GM12878 (cell line): Measurements from ENCODE around the gene TRIOBP. TPM values are rescaled to one million over a fixed set of nuclear protein-coding genes. Genes with fewer than 3 reads are reported as not detected.
A peak's percentile ranks its signal among the peaks of the same experiment; 100 is the strongest.

Source experiments
- ATAC-seq: fragments of 200-7000 bp; cut with Tn5 transposase; 3 replicates; pipeline ENCODE4 v1.9.1; 2020; ENCODE audit warnings: mild to moderate bottlenecking, moderate library complexity
- BruUV-seq: library from RNA; stranded (reverse); fragments of 400-500 nt; replicated peaks from 2 replicates; lab custom pipeline; 2021; lab: Mats Ljungman, UMichigan
- CTCF ChIA-PET: fragments of 300-600 bp; sonication (Branson Sonifier 250); formaldehyde crosslinking; extraction: SDS; loops from one replicate; lab custom pipeline; 2021; ENCODE audit warnings: inconsistent platforms; lab: Yijun Ruan, JAX
- POLR2A ChIA-PET: fragments of 350-600 bp; formaldehyde crosslinking; extraction: SDS; loops from one replicate; lab custom pipeline; 2021; ENCODE audit warnings: inconsistent platforms; lab: Charles Lee
- RAD21 ChIA-PET: fragments of 300-600 bp; sonication (Branson Sonifier 250); formaldehyde crosslinking; loops from one replicate; lab custom pipeline; 2023; ENCODE audit warnings: antibody characterized with exemption; ENCODE audit not compliant: unreplicated experiment; lab: Charles Lee
- SMC1A ChIA-PET: fragments of 300-600 bp; sonication (Branson Sonifier 250); formaldehyde crosslinking; loops from one replicate; lab custom pipeline; 2023; ENCODE audit not compliant: unreplicated experiment, uncharacterized antibody; lab: Charles Lee
- DNase-seq: peaks from one replicate; pipeline ENCODE4 v3.0.0-alpha.2; 2011; ENCODE audit warnings: low read depth, low spot score
- FAIRE-seq: peaks from 3 replicates; lab custom pipeline; 2011; peaks lifted over from hg19 to GRCh38; lab: Jason Lieb, UNC
- H2AFZ ChIP-seq: 2 replicates; pipeline ENCODE4 v1.6.0; 2011; ENCODE audit warnings: low read depth, low read length, control low read depth; ENCODE audit not compliant: control insufficient read depth
- H3K27ac ChIP-seq: 2 replicates; pipeline ENCODE4 v1.5.1; 2011; ENCODE audit warnings: control low read depth; ENCODE audit not compliant: control insufficient read depth, insufficient read depth
- H3K27me3 ChIP-seq, 2 experiments: replicated peaks in 1 of 2; 2 replicates each; pipeline versions ENCODE4 v1.6.0 to v1.6.1; 2011; ENCODE audit warnings: low read length in 1 of 2; ENCODE audit not compliant: control insufficient read depth in 2 of 2, insufficient read depth in 2 of 2
- H3K36me3 ChIP-seq, 2 experiments: 2 replicates each; pipeline ENCODE4 v1.5.1; 2011; ENCODE audit warnings: low read length in 1 of 2; ENCODE audit not compliant: control insufficient read depth in 2 of 2, insufficient read depth in 2 of 2
- H3K4me1 ChIP-seq: 2 replicates; pipeline ENCODE4 v1.6.1; 2011; ENCODE audit warnings: mild to moderate bottlenecking, low read length, moderate library complexity, mixed read lengths; ENCODE audit not compliant: control insufficient read depth, insufficient read depth
- H3K4me2 ChIP-seq: 2 replicates; pipeline ENCODE4 v1.6.0; 2011; ENCODE audit warnings: control low read depth; ENCODE audit not compliant: control insufficient read depth, insufficient read depth
- H3K4me3 ChIP-seq: fragments of 200-600 bp; sonication (generic); 2 replicates; pipeline ENCODE4 v1.5.1; 2016
- H3K79me2 ChIP-seq: 2 replicates; pipeline ENCODE4 v1.6.0; 2011; ENCODE audit warnings: low read length; ENCODE audit not compliant: control insufficient read depth, insufficient read depth
- H3K9ac ChIP-seq: 2 replicates; pipeline ENCODE4 v1.8.0; 2011; ENCODE audit warnings: low read length, control low read depth, mixed read lengths; ENCODE audit not compliant: control insufficient read depth, insufficient read depth
- H3K9me3 ChIP-seq: replicated peaks from 3 replicates; pipeline ENCODE4 v1.5.1; 2011; ENCODE audit warnings: mild to moderate bottlenecking, low read length; ENCODE audit not compliant: control insufficient read depth, insufficient read depth
- H4K20me1 ChIP-seq: 2 replicates; pipeline ENCODE4 v1.6.0; 2011; ENCODE audit not compliant: control insufficient read depth, insufficient read depth
- ATF3 ChIP-seq: IDR thresholded peaks from 2 replicates; pipeline ENCODE4 v1.6.1; 2011; ENCODE audit warnings: low read depth, mild to moderate bottlenecking, low read length, moderate library complexity, borderline replicate concordance; ENCODE audit errors: extremely low read depth
- BRCA1 ChIP-seq: IDR thresholded peaks from 2 replicates; pipeline ENCODE4 v1.6.1; 2011; ENCODE audit warnings: low read depth, low read length, improper control_type of control experiment
- CREM ChIP-seq: IDR thresholded peaks from 2 replicates; pipeline ENCODE4 v1.6.1; 2014; ENCODE audit warnings: antibody characterized with exemption, low read depth
- IRF3 ChIP-seq: fragments of 450-650 bp; IDR thresholded peaks from 2 replicates; pipeline ENCODE4 v1.6.1; 2014; ENCODE audit warnings: mild to moderate bottlenecking
- MEF2A ChIP-seq: IDR thresholded peaks from 2 replicates; pipeline ENCODE4 v1.6.1; 2011; ENCODE audit warnings: low read depth, mild to moderate bottlenecking, low read length, moderate library complexity; ENCODE audit not compliant: insufficient read depth
- NBN ChIP-seq: fragments of 450-650 bp; IDR thresholded peaks from 2 replicates; pipeline ENCODE4 v1.6.1; 2016
- PKNOX1 ChIP-seq: fragments of 450-650 bp; IDR thresholded peaks from 2 replicates; pipeline ENCODE4 v1.6.1; 2016; ENCODE audit warnings: mild to moderate bottlenecking
- RUNX3 ChIP-seq: IDR thresholded peaks from 2 replicates; pipeline ENCODE4 v1.6.1; 2012; ENCODE audit warnings: low read length, inconsistent platforms
- SIN3A ChIP-seq: IDR thresholded peaks from 2 replicates; pipeline ENCODE4 v1.6.1; 2012; ENCODE audit warnings: low read depth, low read length, improper control_type of control experiment
- SIX5 ChIP-seq: IDR thresholded peaks from 2 replicates; pipeline ENCODE4 v1.6.1; 2011; ENCODE audit warnings: mild to moderate bottlenecking, low read depth, low read length, moderate library complexity; ENCODE audit not compliant: severe bottlenecking
- SKIL ChIP-seq: fragments of 450-650 bp; IDR thresholded peaks from 2 replicates; pipeline ENCODE4 v1.6.1; 2017; ENCODE audit warnings: mild to moderate bottlenecking, low read depth, inconsistent platforms; ENCODE audit not compliant: poor library complexity, severe bottlenecking
- SMARCA5 ChIP-seq: fragments of 450-650 bp; IDR thresholded peaks from 2 replicates; pipeline ENCODE4 v1.6.1; 2017; ENCODE audit warnings: mild to moderate bottlenecking
- SMC3 ChIP-seq: IDR thresholded peaks from 2 replicates; pipeline ENCODE4 v1.6.1; 2011; ENCODE audit warnings: low read length, improper control_type of control experiment, borderline replicate concordance
- SREBF2 ChIP-seq: IDR thresholded peaks from 2 replicates; pipeline ENCODE4 v1.6.1; 2012; ENCODE audit warnings: mild to moderate bottlenecking, low read length
- STAT1 ChIP-seq: fragments of 450-650 bp; conservative IDR thresholded peaks from 2 replicates; pipeline ENCODE4 v1.6.1; 2014; ENCODE audit warnings: antibody characterized with exemption, mild to moderate bottlenecking
- SUPT20H ChIP-seq: IDR thresholded peaks from 2 replicates; pipeline ENCODE4 v1.6.1; 2011; ENCODE audit warnings: low read depth, mild to moderate bottlenecking, low read length, moderate library complexity, borderline replicate concordance; ENCODE audit not compliant: control insufficient read depth
- TARDBP ChIP-seq: IDR thresholded peaks from 2 replicates; pipeline ENCODE4 v1.6.1; 2016; ENCODE audit warnings: borderline replicate concordance
- ZBTB33 ChIP-seq: fragments of 450-650 bp; IDR thresholded peaks from 2 replicates; pipeline ENCODE4 v1.6.1; 2017; ENCODE audit warnings: mild to moderate bottlenecking
- WGBS: methylation state at CpG from one replicate; pipeline ENCODE4 v1.1.6; 2016; ENCODE audit warnings: low lambda C conversion rate; ENCODE audit not compliant: insufficient replicate concordance, insufficient coverage; ENCODE audit errors: missing lambda C conversion rate; 5-methylcytosine and 5-hydroxymethylcytosine counted together
- in situ Hi-C: fragments of 300-500 bp; cut with MboI; formaldehyde crosslinking; loops from 9 replicates; pipeline ENCODE4 v1.14.3; 2018; ENCODE audit warnings: mixed read lengths
- intact Hi-C: fragments of 100-400 bp; cut with micrococcal nuclease; formaldehyde crosslinking; loops from one replicate; pipeline ENCODE4 v1.14.2; 2022; ENCODE audit not compliant: unreplicated experiment
- polyA plus RNA-seq, 11 experiments: library from polyadenylated mRNA; depleted of rRNA in 4 of 11; unstranded in 6 of 11; stranded (reverse) in 5 of 11; fragments of >200 nt; fragmentation: Nextera tagmentation in 4 of 11; fragmentation: Illumina TruSeq in 1 of 11; extraction: Ambion mirVana in 4 of 11; extraction: Trizol in 1 of 11; gene quantifications; 1 replicate in 1 of 11; 2 replicates in 10 of 11; pipeline versions ENCODE4 v1.2.1 to v1.2.3, GENCODE V29; 2011 to 2016; ENCODE audit warnings: inconsistent platforms in 2 of 11, missing spikeins in 2 of 11, low read depth in 1 of 11
- total RNA-seq, 4 experiments: library from RNA; depleted of rRNA in 3 of 4; stranded (reverse); fragments of >200 nt in 3 of 4; fragmentation: Illumina TruSeq in 1 of 4; extraction: Trizol in 1 of 4; gene quantifications; 2 replicates each; pipeline versions ENCODE4 v1.2.1 to v1.2.3, GENCODE V29; 2013 to 2021

The TRIOBP gene
- total and polyA plus RNA-seq, 10 of the 15 experiments (the other 5 are each of a cell fraction or from before 2014, with no cell fraction given): 0.21 to 23.6 (median 11.9) TPM

GRCh38 chr22:37802310-37803194, 105.7 kb downstream of the TRIOBP start:
- peak overlapping the region; percentile 92 for H3K4me2 ChIP-seq
- H3K9me3 ChIP-seq: no peaks in the 10 kb centered on the region; the same call in 2 of the 3 replicates
- no peak for DNase-seq
- CTCF ChIA-PET: interaction anchor here (0.9 kb wide), 1 partner anchor 141 kb away, joined by 3 read pairs; no protein-coding TSS in a partner anchor
- POLR2A ChIA-PET: no interaction called here
- H3K27me3 ChIP-seq: peaks cover 12 to 34% of the 10 kb centered on the region in 2 experiments
- no TSS peak for BruUV-seq
- in situ Hi-C loops: no loop called here
- FAIRE-seq: no peak
- no peaks in the 10 kb centered on the region for H4K20me1 ChIP-seq
- intact Hi-C loops: no loop called here
- WGBS: 8% methylated on average over 50 of the region's 63 CpGs
- SMC1A ChIA-PET: no interaction called here
- peak; percentile 54 for ATAC-seq
- H3K79me2 ChIP-seq: no peaks in the 10 kb centered on the region
- no peak overlapping the region for H3K27ac ChIP-seq
- RAD21 ChIA-PET: no interaction called here
- peaks cover 8% of the 10 kb centered on the region for H3K4me1 ChIP-seq
- H2AFZ ChIP-seq: peak overlapping the region; percentile 75
- H3K9ac ChIP-seq: no peak overlapping the region
- peak overlapping the region; percentile 58; the same call in 1 of the 2 replicates for H3K4me3 ChIP-seq
- H3K36me3 ChIP-seq: no peaks in the 10 kb centered on the region
- no peak for TF ChIP-seq IRF3
- no peak for TF ChIP-seq CREM
- TF ChIP-seq SIN3A: 0 out of 2 replicates have a peak, but pooled peaks have one; percentile 24
- no peak for TF ChIP-seq SMC3
- no peak for TF ChIP-seq SUPT20H
- TF ChIP-seq SIX5: peak; percentile 62
- no peak for TF ChIP-seq ZBTB33
- no peak for TF ChIP-seq RUNX3
- no peak; the same call in 1 of the 2 replicates for TF ChIP-seq BRCA1
- TF ChIP-seq PKNOX1: no peak
- TF ChIP-seq MEF2A: no peak
- TF ChIP-seq SKIL: no peak
- no peak for TF ChIP-seq STAT1
- TF ChIP-seq SREBF2: no peak
- TF ChIP-seq SMARCA5: no peak
- TF ChIP-seq TARDBP: no peak
- no peak for TF ChIP-seq NBN
- no peak for TF ChIP-seq ATF3
